GM10248 (cell line): ENCODE results near the gene KCNK13.

Source experiments
- CTCF ChIA-PET: fragments of 300-600 bp; sonication (Branson Sonifier 250); formaldehyde crosslinking; extraction: SDS; loops from one replicate; lab custom pipeline; 2021; ENCODE audit warnings: antibody characterized with exemption; lab: Yijun Ruan, JAX
- POLR2A ChIA-PET: fragments of 350-650 bp; sonication (Branson Sonifier 250); formaldehyde crosslinking; extraction: SDS; loops from one replicate; lab custom pipeline; 2020; ENCODE audit warnings: antibody characterized with exemption; lab: Yijun Ruan, JAX
- DNase-seq: peaks from one replicate; pipeline ENCODE4 v3.0.0; 2012; ENCODE audit errors: extremely low spot score
- TF ChIP-seq, protein P1 (sequence below): IDR thresholded peaks from 2 replicates; pipeline ENCODE4 v1.5.1; 2012; ENCODE audit warnings: mild to moderate bottlenecking, low read depth; ENCODE audit errors: extremely low read depth, missing control alignments, control extremely low read depth

The KCNK13 gene

DNA sequence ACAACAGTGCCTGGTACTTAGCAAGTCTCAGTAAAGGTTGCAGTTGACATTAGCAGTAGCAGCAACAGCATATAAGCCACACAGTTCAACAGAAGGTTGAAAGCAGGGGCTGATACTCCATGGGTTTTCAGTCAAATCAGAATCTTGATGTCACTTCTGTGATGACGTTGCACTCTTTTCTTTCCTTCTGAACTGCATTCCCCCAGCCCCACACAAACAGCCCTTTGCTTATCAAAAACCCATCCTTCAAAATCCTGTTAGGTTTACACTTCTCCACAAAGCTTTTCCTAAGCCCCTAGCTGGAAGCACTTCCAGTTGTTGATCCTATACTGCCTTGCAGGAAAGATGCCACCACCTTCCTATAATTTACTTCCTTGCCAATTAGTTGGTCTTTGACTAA is 34.0 kb upstream of the KCNK13 start:
- TF ChIP-seq, protein P1, sequence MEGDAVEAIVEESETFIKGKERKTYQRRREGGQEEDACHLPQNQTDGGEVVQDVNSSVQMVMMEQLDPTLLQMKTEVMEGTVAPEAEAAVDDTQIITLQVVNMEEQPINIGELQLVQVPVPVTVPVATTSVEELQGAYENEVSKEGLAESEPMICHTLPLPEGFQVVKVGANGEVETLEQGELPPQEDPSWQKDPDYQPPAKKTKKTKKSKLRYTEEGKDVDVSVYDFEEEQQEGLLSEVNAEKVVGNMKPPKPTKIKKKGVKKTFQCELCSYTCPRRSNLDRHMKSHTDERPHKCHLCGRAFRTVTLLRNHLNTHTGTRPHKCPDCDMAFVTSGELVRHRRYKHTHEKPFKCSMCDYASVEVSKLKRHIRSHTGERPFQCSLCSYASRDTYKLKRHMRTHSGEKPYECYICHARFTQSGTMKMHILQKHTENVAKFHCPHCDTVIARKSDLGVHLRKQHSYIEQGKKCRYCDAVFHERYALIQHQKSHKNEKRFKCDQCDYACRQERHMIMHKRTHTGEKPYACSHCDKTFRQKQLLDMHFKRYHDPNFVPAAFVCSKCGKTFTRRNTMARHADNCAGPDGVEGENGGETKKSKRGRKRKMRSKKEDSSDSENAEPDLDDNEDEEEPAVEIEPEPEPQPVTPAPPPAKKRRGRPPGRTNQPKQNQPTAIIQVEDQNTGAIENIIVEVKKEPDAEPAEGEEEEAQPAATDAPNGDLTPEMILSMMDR, result no peak
- ChIA-PET POLR2A (no interaction called here), CTCF (interaction anchor here (0.9 kb wide), 1 partner anchor 10 kb away, joined by 4 read pairs; no protein-coding TSS in a partner anchor)
- DNase-seq, result no peak

DNA sequence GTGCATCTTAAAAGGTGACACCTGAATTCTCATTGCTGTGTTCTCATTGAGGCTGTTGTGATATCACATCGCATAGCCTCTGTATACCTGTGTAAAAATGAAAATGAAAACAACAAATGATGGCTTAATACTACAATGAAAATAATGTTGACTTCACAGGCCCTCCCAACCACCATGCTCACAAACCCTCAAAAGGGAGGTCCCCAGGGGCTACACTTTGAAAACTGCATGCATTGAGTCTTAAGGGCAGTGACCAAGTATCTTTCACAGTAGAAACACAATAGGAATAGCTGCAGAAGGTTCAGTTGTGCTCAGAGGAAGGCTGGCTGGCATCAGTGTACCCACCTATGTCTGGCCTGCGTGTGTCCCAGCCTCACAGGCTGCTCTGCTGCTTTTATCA is 27.6 kb upstream of the KCNK13 start:
- POLR2A ChIA-PET, result no interaction called here
- CTCF ChIA-PET, result no interaction called here
- no peak for DNase-seq

DNA sequence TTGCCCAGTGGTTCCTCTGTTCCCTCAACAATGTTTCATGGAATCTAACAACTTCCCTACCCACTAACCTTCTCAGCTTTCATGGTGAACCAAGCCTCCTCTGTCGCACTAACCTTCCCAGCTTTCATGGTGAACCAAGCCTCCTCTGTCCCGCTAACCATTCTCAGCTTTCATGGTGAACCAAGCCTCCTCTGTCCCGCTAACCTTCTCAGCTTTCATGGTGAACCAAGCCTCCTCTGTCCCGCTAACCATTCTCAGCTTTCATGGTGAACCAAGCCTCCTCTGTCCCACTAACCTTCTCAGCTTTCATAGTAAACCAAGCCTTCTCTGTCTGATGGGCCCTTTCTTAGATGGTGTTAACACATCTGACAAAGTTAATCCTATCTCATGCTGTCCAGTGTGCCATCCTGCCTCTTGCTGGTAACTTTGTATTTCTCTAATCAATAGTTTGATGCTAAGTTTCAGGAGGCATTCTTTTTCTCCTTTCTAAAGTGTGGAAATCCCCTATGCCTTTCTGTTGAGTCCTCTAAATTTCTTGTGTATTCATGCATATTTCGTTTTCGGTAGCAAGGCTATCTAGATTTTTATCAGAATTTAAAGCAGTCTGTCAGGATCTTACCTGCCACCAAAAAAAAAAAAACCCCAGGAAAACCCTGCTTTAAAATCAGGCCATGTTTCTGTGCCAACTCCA is 26.8 kb upstream of the KCNK13 start:
- ChIA-PET POLR2A (no interaction called here), CTCF (no interaction called here)
- TF ChIP-seq, protein P1, result no peak
- no peak for DNase-seq

More for the DNA sequence above, 27.6 kb upstream of the KCNK13 start:
- TF ChIP-seq, protein P1, result no peak

DNA sequence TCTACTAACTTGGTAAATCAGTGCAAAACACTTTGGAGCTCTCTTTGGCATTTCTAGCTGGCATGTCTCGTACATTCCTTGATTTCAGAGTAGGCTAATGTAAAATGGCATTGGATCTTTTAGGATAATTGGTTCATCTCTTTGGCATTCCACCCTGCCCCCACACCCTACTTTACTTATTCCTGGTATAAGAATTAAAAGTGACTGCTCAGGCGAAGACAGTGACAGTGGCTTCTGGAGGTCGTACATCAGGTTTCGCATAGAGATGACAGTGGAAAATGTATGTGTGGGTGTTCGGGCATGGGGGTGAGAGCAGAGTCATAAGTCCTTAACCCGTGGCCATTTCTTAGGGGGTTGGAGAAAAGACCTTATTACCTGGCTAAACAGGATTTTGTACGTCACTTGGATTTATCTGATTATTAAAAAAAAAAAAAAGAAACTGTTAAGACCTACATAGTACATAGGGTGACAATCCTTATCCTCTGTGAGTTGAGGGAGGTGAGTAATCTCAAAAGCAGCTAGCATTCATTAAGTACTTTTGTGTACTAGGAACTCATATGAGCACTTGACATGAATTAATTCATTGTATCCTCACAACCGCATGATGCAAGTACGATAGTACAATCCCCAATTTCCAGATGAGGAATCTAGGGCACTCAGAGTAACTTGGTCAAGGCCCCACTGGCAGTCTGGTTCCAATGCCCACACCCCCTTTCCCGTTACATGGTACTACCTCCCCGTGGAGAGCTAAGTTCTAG is 22.4 kb upstream of the KCNK13 start:
- DNase-seq, result no peak
- CTCF ChIA-PET, result no interaction called here
- TF ChIP-seq, protein P1, result no peak
- POLR2A ChIA-PET, result no interaction called here

DNA sequence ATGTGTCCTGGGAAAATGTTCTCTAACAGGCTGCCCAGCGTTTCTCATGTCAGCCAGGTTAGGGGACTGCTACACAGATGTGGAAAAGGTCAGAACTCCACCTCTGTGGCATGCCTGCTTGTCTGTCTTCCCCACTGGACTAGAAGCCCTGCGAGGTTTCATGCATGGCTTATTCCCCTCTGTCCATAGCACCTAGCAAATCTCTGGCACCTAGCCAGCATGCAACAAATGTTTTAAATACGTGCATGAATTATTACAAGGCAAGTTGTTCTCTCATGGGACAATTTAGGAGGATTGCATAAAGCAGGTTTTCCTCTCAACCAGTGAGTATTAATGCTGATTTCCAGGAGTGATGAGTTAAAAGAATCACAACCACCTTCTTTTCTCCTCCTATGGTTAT is 21.4 kb upstream of the KCNK13 start:
- DNase-seq, result no peak
- TF ChIP-seq, protein P1, result no peak
- ChIA-PET POLR2A (no interaction called here), CTCF (interaction anchor here (1.2 kb wide), 1 partner anchor 68 kb away, joined by 4 read pairs; no protein-coding TSS in a partner anchor)

DNA sequence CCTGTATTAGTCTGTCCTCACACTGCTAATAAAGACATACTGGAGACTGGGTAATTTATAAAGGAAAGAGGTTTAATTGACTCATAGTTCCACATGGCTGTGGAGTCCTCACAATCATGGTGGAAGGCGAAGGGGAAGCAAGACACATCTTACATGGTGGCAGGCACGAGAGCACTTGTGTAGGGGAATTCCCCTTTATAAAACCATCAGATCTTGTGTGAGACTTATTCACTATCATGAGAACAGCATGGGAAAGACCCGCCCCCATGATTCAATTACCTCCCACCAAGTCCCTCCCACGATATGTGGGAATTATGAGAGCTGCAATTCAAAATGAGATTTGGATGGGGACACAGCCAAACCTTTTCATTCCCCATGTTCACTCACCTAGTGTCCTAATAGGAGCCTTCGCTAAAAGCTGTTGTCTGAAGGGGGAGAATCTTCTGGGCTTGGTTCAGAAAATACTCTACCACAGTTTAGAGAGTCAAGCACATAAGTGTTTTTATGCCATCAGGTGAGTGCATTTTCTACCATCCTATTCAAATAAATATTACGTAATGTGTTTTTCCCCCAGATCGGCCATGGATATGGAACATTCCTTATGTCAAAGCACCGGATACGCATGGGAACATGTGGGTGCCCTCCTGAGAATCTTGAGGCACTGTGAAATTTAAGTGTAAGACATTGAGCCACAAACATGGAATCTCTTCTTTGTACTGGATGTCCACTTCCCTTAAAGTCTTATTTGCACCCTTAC is 19.1 kb upstream of the KCNK13 start:
- DNase-seq, result no peak
- CTCF ChIA-PET, result no interaction called here
- POLR2A ChIA-PET, result no interaction called here
- TF ChIP-seq, protein P1, result no peak
